Mucosa of stomach (tissue), 1 donor: ENCODE measurements around the gene PTPRR.

Source experiments
- H3K27me3 ChIP-seq: one replicate; pipeline ENCODE4 v1.7.0; 2013; ENCODE audit warnings: mild to moderate bottlenecking, low read length; ENCODE audit not compliant: control insufficient read depth, insufficient read depth
- H3K36me3 ChIP-seq: one replicate; pipeline ENCODE4 v1.7.0; 2013; ENCODE audit warnings: low read length; ENCODE audit not compliant: control insufficient read depth, insufficient read depth
- H3K4me1 ChIP-seq: one replicate; pipeline ENCODE4 v1.7.0; 2013; ENCODE audit warnings: mild to moderate bottlenecking, low read length; ENCODE audit not compliant: control insufficient read depth, insufficient read depth
- H3K4me3 ChIP-seq: one replicate; pipeline ENCODE4 v1.7.0; 2013; ENCODE audit warnings: low read length
- H3K9ac ChIP-seq: one replicate; pipeline ENCODE4 v1.7.0; 2013; ENCODE audit warnings: mild to moderate bottlenecking, low read length, moderate library complexity
- H3K9me3 ChIP-seq: one replicate; pipeline ENCODE4 v1.7.0; 2013; ENCODE audit warnings: mild to moderate bottlenecking, low read length, moderate library complexity; ENCODE audit not compliant: control insufficient read depth
- donor health status: Pancreatic carcinoma.

Gene PTPRR

GRCh38 chr12:70853326-70853725 lies 67.2 kb downstream of the PTPRR start:
- Histone ChIP-seq H3K9me3 (no peaks in the 10 kb centered on the region), H3K4me3 (no peak overlapping the region), H3K9ac (no peak overlapping the region), H3K27me3 (no peaks in the 10 kb centered on the region), H3K4me1 (no peaks in the 10 kb centered on the region), H3K36me3 (no peaks in the 10 kb centered on the region)

DNA sequence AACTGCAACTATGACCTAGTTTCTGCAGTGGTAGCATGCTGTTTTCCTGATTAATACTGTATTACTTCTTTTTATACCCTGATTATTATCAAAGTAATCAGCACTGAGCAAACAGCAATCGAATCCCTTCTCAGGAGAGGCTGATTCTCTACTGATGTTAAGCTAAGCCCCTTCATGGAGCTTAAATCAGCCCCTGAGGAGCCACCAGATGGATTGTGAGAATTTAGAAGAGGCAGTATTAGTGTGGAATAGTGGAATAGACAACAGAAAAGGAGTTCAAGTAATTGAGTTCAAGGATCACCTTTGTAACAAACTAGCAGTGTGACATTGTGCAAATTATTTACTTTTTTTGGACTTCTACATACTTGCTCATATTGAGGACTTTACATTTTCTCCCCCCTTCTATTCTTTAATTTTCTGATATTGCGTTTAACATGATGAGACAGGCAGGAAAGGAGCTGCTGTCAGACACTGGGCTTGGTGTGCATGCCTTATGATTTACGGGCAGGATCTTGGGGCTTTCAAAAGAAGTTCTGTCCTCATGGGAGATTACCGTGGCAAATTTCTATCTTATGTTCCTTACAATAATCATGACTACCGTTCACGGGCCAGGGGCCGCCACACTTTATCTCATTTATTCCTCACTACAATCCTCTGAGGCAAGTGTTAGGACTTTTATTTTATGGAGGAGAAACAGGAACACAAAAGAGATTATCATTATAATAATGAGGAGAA lies 68.0 kb downstream of the PTPRR start:
- Histone ChIP-seq H3K27me3 (no peaks in the 10 kb centered on the region), H3K4me3 (no peak overlapping the region), H3K9me3 (no peaks in the 10 kb centered on the region), H3K9ac (no peak overlapping the region), H3K36me3 (no peaks in the 10 kb centered on the region), H3K4me1 (no peaks in the 10 kb centered on the region)

DNA sequence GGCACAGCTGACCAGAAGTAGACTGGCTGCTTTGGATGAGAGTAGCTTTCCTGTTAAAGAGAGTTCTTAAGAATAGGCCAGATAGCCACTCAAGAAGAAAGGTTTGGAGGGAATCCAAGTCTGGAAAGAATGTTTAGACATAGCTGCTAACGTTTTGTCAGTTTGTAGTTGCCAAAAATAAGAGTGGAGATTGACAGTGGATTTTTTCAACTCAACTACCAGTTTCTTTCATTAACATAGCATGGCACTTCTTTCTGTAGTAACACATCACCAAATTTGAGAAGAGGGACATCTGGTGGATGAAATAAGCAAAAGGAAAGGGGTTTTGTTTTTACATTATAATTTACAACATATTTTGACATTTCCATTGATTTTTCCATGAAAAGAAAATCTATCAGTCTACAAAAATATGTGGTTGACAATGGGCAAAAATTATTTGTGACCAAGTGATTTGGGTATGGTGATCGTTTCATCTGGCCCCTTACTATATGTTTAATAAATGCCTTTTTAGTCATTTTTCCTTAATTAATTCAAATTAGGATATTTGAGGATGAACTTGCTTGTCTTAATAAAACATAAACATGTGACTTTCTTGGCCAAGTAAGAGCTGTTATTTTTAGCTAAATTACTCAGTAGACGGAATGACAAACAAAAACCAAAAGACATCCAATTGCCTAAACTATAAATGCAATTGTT lies 71.1 kb downstream of the PTPRR start:
- no peaks in the 10 kb centered on the region for H3K4me1 ChIP-seq
- H3K36me3 ChIP-seq, result no peaks in the 10 kb centered on the region
- H3K9ac ChIP-seq, result no peak overlapping the region
- no peak overlapping the region for H3K4me3 ChIP-seq
- H3K27me3 ChIP-seq, result no peaks in the 10 kb centered on the region
- H3K9me3 ChIP-seq, result no peaks in the 10 kb centered on the region

- Histone ChIP-seq H3K9me3 (no peaks in the 10 kb centered on the region), H3K9ac (no peak overlapping the region), H3K4me3 (no peak overlapping the region), H3K4me1 (no peaks in the 10 kb centered on the region), H3K27me3 (no peaks in the 10 kb centered on the region), H3K36me3 (no peaks in the 10 kb centered on the region)
Measured at GRCh38 chr12:70847871-70848270, 72.7 kb downstream of the PTPRR start.

DNA sequence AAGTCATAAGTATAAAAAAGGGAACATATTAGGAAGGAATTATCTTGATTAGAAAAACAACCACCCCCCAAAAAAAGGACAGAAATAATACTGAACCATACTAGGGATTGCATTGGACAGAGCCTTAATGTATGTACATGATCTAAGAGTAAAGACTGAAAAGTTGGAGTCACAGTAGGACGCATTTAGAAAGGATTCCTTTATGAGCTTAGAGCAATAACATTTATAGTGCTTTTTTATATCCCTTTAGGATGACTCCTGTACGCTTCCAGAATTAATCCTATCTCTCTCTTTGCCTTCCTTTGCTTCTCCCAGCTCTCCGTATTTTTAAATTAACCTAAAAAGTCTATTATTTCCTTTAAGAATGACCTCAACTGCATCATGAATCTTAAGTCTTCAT lies 75.3 kb downstream of the PTPRR start:
- no peaks in the 10 kb centered on the region for H3K9me3 ChIP-seq
- no peak overlapping the region for H3K9ac ChIP-seq
- no peaks in the 10 kb centered on the region for H3K27me3 ChIP-seq

DNA sequence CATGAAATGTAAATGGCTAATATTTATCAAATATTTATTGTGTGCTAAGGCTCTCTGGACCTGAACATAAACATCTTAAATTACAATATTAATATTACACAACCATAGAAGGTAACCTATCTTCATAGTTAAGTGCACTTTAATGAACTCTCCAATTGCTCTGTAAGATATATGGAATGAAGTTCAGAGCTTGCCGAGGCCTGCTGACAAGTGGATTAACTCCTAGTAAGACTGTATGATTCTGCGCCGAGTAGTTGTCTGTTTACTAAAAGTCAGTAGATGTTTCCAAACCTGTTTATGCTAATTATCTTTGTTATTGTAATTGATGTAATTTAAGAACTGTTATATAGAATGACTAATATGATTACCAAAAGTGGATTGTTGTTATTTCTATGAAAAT lies 77.2 kb downstream of the PTPRR start:
- no peaks in the 10 kb centered on the region for H3K9me3 ChIP-seq
- no peaks in the 10 kb centered on the region for H3K4me1 ChIP-seq
- H3K27me3 ChIP-seq, result no peaks in the 10 kb centered on the region
- no peak overlapping the region for H3K4me3 ChIP-seq
- no peaks in the 10 kb centered on the region for H3K36me3 ChIP-seq
- no peak overlapping the region for H3K9ac ChIP-seq

More for the DNA sequence above, 75.3 kb downstream of the PTPRR start:
- Histone ChIP-seq H3K4me1 (no peaks in the 10 kb centered on the region), H3K4me3 (no peak overlapping the region), H3K36me3 (no peaks in the 10 kb centered on the region)

DNA sequence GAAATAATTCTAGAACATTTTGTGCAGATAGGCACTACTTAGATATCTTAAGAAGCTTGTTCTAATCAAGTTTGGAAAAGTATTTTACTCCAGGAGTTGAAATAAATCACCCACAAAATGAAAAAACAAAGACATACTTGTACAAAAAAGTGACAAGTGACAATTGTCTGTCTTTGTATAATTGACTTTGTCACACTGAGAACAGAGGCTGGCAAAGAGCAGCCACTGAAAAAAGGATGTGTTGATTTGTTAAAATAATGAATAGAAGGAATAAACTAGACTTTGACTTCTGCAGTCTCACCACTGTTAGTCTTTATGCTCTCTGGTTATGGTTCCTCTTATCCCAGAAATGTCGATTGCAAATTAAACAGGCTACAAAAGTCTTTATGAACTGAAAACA lies 77.6 kb downstream of the PTPRR start:
- H3K9ac ChIP-seq, result no peak overlapping the region
- H3K36me3 ChIP-seq, result no peaks in the 10 kb centered on the region
- H3K4me1 ChIP-seq, result no peaks in the 10 kb centered on the region
- no peaks in the 10 kb centered on the region for H3K27me3 ChIP-seq
- no peak overlapping the region for H3K4me3 ChIP-seq
- H3K9me3 ChIP-seq, result no peaks in the 10 kb centered on the region

- no peak overlapping the region for H3K9ac ChIP-seq
- H3K4me3 ChIP-seq, result no peak overlapping the region
Measured at GRCh38 chr12:70842136-70842535, 78.4 kb downstream of the PTPRR start.

DNA sequence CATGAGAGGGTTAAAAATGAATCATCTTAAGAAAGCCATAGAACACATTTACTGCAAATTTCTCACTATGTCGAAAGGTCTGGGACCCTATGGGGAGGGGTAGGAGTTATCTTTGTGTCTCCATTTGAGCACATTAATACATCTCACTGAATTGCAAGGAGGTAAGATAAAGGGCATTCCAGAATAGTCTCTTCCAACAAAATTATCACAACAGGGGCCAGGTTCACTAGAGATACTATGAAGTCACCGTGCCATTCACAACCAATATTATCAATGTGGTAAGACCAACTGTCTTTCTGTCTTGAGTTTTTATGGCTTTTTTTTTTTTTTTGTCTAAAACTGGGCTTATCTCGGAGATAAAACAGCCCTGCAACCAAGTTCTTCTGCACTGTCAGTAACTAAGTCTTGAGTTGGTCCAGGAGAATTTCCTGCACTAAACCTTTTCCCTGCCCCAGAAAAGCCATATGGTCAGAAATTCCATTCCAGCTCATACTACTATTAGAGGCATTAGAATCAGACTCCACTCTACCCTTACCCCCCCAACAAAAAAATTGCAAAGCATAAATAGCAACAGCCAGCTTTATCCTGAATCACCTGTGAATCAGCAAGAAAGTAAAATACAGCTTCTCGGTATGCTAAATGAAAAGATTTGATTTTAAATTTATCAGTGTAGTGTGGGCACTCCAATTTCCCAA lies 79.7 kb downstream of the PTPRR start:
- H3K4me1 ChIP-seq, result no peaks in the 10 kb centered on the region
- no peaks in the 10 kb centered on the region for H3K9me3 ChIP-seq
- no peaks in the 10 kb centered on the region for H3K27me3 ChIP-seq
- no peak overlapping the region for H3K9ac ChIP-seq
- H3K4me3 ChIP-seq, result no peak overlapping the region
- no peaks in the 10 kb centered on the region for H3K36me3 ChIP-seq

More at GRCh38 chr12:70842136-70842535, 78.4 kb downstream of the PTPRR start:
- Histone ChIP-seq H3K9me3 (no peaks in the 10 kb centered on the region), H3K4me1 (no peaks in the 10 kb centered on the region), H3K27me3 (no peaks in the 10 kb centered on the region), H3K36me3 (no peaks in the 10 kb centered on the region)

DNA sequence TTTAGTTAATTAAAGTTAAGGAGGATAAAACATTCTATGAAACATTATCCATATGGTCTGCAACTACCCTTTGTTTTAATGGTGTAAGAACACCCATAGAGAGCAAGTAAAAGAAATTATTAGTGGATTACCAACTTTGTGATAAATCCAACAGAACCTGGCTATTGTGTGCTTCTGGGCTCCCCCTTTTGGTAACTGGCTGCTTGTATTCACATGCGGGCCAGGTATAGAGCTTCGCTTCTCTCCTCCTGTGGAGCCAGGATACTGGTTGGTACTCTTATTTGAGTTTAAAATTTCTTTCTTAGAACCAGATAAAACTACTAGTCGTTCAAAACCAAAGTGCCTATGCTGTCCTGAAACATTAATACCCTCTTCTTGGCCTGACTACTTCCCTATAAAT lies 81.0 kb downstream of the PTPRR start:
- no peak overlapping the region for H3K4me3 ChIP-seq
- no peaks in the 10 kb centered on the region for H3K9me3 ChIP-seq
- no peaks in the 10 kb centered on the region for H3K27me3 ChIP-seq
- no peaks in the 10 kb centered on the region for H3K36me3 ChIP-seq
- no peak overlapping the region for H3K9ac ChIP-seq
- no peaks in the 10 kb centered on the region for H3K4me1 ChIP-seq

GRCh38 chr12:70838127-70838526 lies 82.4 kb downstream of the PTPRR start:
- Histone ChIP-seq H3K36me3 (no peaks in the 10 kb centered on the region), H3K9me3 (no peaks in the 10 kb centered on the region), H3K9ac (no peak overlapping the region), H3K27me3 (no peaks in the 10 kb centered on the region), H3K4me3 (no peak overlapping the region), H3K4me1 (no peaks in the 10 kb centered on the region)

- H3K4me3 ChIP-seq, result no peak overlapping the region
- no peaks in the 10 kb centered on the region for H3K4me1 ChIP-seq
- H3K27me3 ChIP-seq, result no peaks in the 10 kb centered on the region
- no peak overlapping the region for H3K9ac ChIP-seq
- no peaks in the 10 kb centered on the region for H3K9me3 ChIP-seq
- H3K36me3 ChIP-seq, result no peaks in the 10 kb centered on the region
Measured at GRCh38 chr12:70837026-70837425, 83.5 kb downstream of the PTPRR start.
